K562 (cell line): ENCODE measurements around the gene NFATC2. TPM values are rescaled to one million over a fixed set of nuclear protein-coding genes. Genes with fewer than 3 reads are reported as not detected.
A peak's percentile ranks its signal among the peaks of the same experiment; 100 is the strongest.

Source experiments
- ATAC-seq: fragments of 200-7000 bp; cut with Tn5 transposase; 3 replicates; pipeline ENCODE4 v1.9.1; 2020; ENCODE audit warnings: moderate library complexity
- BruUV-seq: library from RNA; stranded (reverse); fragments of 400-500 nt; replicated peaks from 2 replicates; lab custom pipeline; 2021; lab: Mats Ljungman, UMichigan
- CTCF ChIA-PET: fragments of 300-600 bp; formaldehyde crosslinking; extraction: SDS; loops from one replicate; lab custom pipeline; 2021; ENCODE audit warnings: low intra/inter-chr PET ratio; lab: Yijun Ruan, JAX
- POLR2A ChIA-PET: fragments of 300-600, 350-650 bp; sonication (Branson Sonifier 250); formaldehyde crosslinking; extraction: SDS; loops from one replicate; lab custom pipeline; 2021; ENCODE audit warnings: antibody characterized with exemption, inconsistent platforms; lab: Yijun Ruan, JAX
- DNase-seq, 4 experiments: peaks; one replicate each; pipeline versions ENCODE4 v3.0.0 to v3.0.0-alpha.2; 2011 to 2018; ENCODE audit warnings: low spot score in 3 of 4, mixed read lengths in 3 of 4; ENCODE audit errors: extremely low read depth in 1 of 4
- FAIRE-seq: peaks from 2 replicates; lab custom pipeline; 2011; peaks lifted over from hg19 to GRCh38; lab: Jason Lieb, UNC
- H2AFZ ChIP-seq: 2 replicates; pipeline ENCODE4 v1.6.0; 2011; ENCODE audit warnings: low read depth, low read length, control low read depth, inconsistent platforms
- H3K27ac ChIP-seq: fragments of 200-600 bp; 3 replicates; pipeline ENCODE4 v1.8.0; 2011; ENCODE audit warnings: low read depth, mild to moderate bottlenecking, control low read depth, inconsistent platforms, low read length, moderate library complexity, mixed read lengths; ENCODE audit errors: extremely low read depth
- H3K27me3 ChIP-seq, 2 experiments: fragments of 300-600 bp in 1 of 2; 2 replicates in 1 of 2; 3 replicates in 1 of 2; pipeline versions ENCODE4 v1.6.0 to v1.8.0; 2011; ENCODE audit warnings: inconsistent platforms in 2 of 2, low read length in 2 of 2, mild to moderate bottlenecking in 1 of 2, mixed read lengths in 1 of 2, moderate library complexity in 1 of 2; ENCODE audit not compliant: control insufficient read depth in 2 of 2, insufficient read depth in 2 of 2
- H3K36me3 ChIP-seq: fragments of 300-600 bp; 3 replicates; pipeline ENCODE4 v1.8.0; 2011; ENCODE audit warnings: mild to moderate bottlenecking, low read length, inconsistent platforms; ENCODE audit not compliant: control insufficient read depth, insufficient read depth
- H3K4me1 ChIP-seq, 2 experiments: fragments of 200-600 bp in 1 of 2; replicated peaks in 1 of 2; 2 replicates in 1 of 2; 3 replicates in 1 of 2; pipeline versions ENCODE4 v1.5.1 to v1.8.0; 2011; ENCODE audit warnings: inconsistent platforms in 2 of 2, low read length in 2 of 2, mild to moderate bottlenecking in 1 of 2, mixed read lengths in 1 of 2, moderate library complexity in 1 of 2; ENCODE audit not compliant: control insufficient read depth in 2 of 2, insufficient read depth in 2 of 2
- H3K4me2 ChIP-seq: 2 replicates; pipeline ENCODE4 v1.6.1; 2011; ENCODE audit warnings: low read length, control low read depth, inconsistent platforms, mixed read lengths; ENCODE audit not compliant: insufficient read depth
- H3K4me3 ChIP-seq: fragments of 200-600 bp; sonication (generic), shearing (Covaris generic); 2 replicates; pipeline ENCODE4 v1.5.1; 2016; ENCODE audit warnings: control low read depth, inconsistent platforms
- H3K79me2 ChIP-seq: fragments of 200-600 bp; 3 replicates; pipeline ENCODE4 v1.8.0; 2011; ENCODE audit warnings: low read length, inconsistent platforms; ENCODE audit not compliant: control insufficient read depth, insufficient read depth
- H3K9ac ChIP-seq, 2 experiments: 2 replicates each; pipeline versions ENCODE4 v1.6.0 to v1.6.1; 2011; ENCODE audit warnings: low read depth in 2 of 2, low read length in 2 of 2, control low read depth in 1 of 2, inconsistent platforms in 1 of 2, mild to moderate bottlenecking in 1 of 2, mixed read lengths in 1 of 2; ENCODE audit not compliant: insufficient read depth in 1 of 2
- H3K9me1 ChIP-seq: one replicate; pipeline ENCODE4 v1.6.0; 2011; ENCODE audit warnings: inconsistent platforms, mild to moderate bottlenecking, low read length, moderate library complexity; ENCODE audit not compliant: control insufficient read depth, insufficient read depth
- H3K9me3 ChIP-seq: replicated peaks from 2 replicates; pipeline ENCODE4 v1.5.1; 2011; ENCODE audit warnings: low read depth, low read length, inconsistent platforms; ENCODE audit not compliant: control insufficient read depth, insufficient read depth
- H4K20me1 ChIP-seq: replicated peaks from 2 replicates; pipeline ENCODE4 v1.6.1; 2011; ENCODE audit warnings: low read length, inconsistent platforms, mixed read lengths; ENCODE audit not compliant: control insufficient read depth, insufficient read depth
- ARID1B ChIP-seq: fragments of 450-650 bp; IDR thresholded peaks from 2 replicates; pipeline ENCODE4 v1.6.1; 2016; ENCODE audit warnings: antibody characterized with exemption, mild to moderate bottlenecking, inconsistent platforms
- ATF3 ChIP-seq, 2 experiments: fragments of 450-650 bp in 1 of 2; sonication (generic) in 1 of 2; formaldehyde crosslinking in 1 of 2; IDR thresholded peaks in 1 of 2; conservative IDR thresholded peaks in 1 of 2; 2 replicates each; pipeline versions ENCODE4 v1.6.1 to v1.8.1; 2016 to 2023; ENCODE audit warnings: mild to moderate bottlenecking in 2 of 2, moderate library complexity in 2 of 2, inconsistent platforms in 1 of 2, missing genetic modification reagents in 1 of 2
- C11orf30 ChIP-seq: fragments of 450-650 bp; IDR thresholded peaks from 2 replicates; pipeline ENCODE4 v1.6.1; 2016; ENCODE audit warnings: low read depth, mild to moderate bottlenecking
- EGR1 ChIP-seq: fragments of 450-650 bp; conservative IDR thresholded peaks from 2 replicates; pipeline ENCODE4 v1.6.1; 2017; ENCODE audit warnings: mild to moderate bottlenecking
- FOSL1 ChIP-seq: fragments of 200-800 bp; sonication (Bioruptor generic); conservative IDR thresholded peaks from 2 replicates; pipeline ENCODE4 v1.6.1; 2016; ENCODE audit warnings: missing genetic modification characterization, missing compliant biosample characterization
- HMG20A ChIP-seq: fragments of 450-650 bp; formaldehyde crosslinking; conservative IDR thresholded peaks from 2 replicates; pipeline ENCODE4 v1.4.0; 2020; ENCODE audit warnings: mild to moderate bottlenecking, mixed read lengths
- HMGN3 ChIP-seq: IDR thresholded peaks from 2 replicates; pipeline ENCODE4 v1.6.1; 2011; ENCODE audit warnings: borderline replicate concordance, low read depth, mild to moderate bottlenecking, mixed read lengths, low read length; ENCODE audit not compliant: insufficient read length; ENCODE audit errors: extremely low read depth
- RFX1 ChIP-seq: fragments of 450-650 bp; IDR thresholded peaks from 2 replicates; pipeline ENCODE4 v1.6.1; 2016; ENCODE audit warnings: mild to moderate bottlenecking, moderate library complexity
- WGBS: fragments of 100-300 bp; shearing (Covaris generic); methylation state at CpG from one replicate; pipeline ENCODE4 v1.1.6; 2016; ENCODE audit warnings: low coverage, mixed read lengths; ENCODE audit not compliant: insufficient coverage; ENCODE audit errors: missing lambda C conversion rate; 5-methylcytosine and 5-hydroxymethylcytosine counted together
- in situ Hi-C: fragments of 300-500 bp; cut with MboI; formaldehyde crosslinking; loops from 4 replicates; pipeline ENCODE4 v1.15.0; 2018; ENCODE audit warnings: inconsistent platforms, mixed read lengths
- intact Hi-C: fragments of 100-400 bp; cut with micrococcal nuclease; formaldehyde crosslinking; loops from 2 replicates; pipeline ENCODE4 v1.14.2; 2022
- polyA plus RNA-seq, 8 experiments: library from polyadenylated mRNA; depleted of rRNA in 4 of 8; stranded (reverse) in 5 of 8; unstranded in 3 of 8; fragments of >200 nt; fragmentation: Nextera tagmentation in 2 of 8; fragmentation: Illumina TruSeq in 1 of 8; extraction: Ambion mirVana in 2 of 8; extraction: Trizol in 1 of 8; gene quantifications; 2 replicates each; pipeline versions ENCODE4 v1.2.1 to v1.2.3, GENCODE V29; 2011 to 2014; ENCODE audit warnings: inconsistent platforms in 1 of 8, missing spikeins in 1 of 8
- total RNA-seq, 7 experiments: library from RNA; depleted of rRNA in 6 of 7; stranded (reverse); fragments of >200 nt in 6 of 7; fragmentation: Illumina TruSeq in 2 of 7; extraction: Trizol in 2 of 7; gene quantifications; 2 replicates each; pipeline versions ENCODE4 v1.2.1 to v1.2.3, GENCODE V29; 2011 to 2021; ENCODE audit warnings: low replicate concordance in 1 of 7
- TF ChIP-seq, protein P1 (sequence below): sonication (generic); formaldehyde crosslinking; IDR thresholded peaks from 2 replicates; pipeline ENCODE4 v1.8.0; 2022; ENCODE audit warnings: mild to moderate bottlenecking, missing genetic modification reagents

Gene NFATC2
- total and polyA plus RNA-seq, 9 of the 15 experiments (the other 6 are each of a cell fraction or from before 2014, with no cell fraction given) = 1.9 to 11.2 (median 3.0) TPM

DNA sequence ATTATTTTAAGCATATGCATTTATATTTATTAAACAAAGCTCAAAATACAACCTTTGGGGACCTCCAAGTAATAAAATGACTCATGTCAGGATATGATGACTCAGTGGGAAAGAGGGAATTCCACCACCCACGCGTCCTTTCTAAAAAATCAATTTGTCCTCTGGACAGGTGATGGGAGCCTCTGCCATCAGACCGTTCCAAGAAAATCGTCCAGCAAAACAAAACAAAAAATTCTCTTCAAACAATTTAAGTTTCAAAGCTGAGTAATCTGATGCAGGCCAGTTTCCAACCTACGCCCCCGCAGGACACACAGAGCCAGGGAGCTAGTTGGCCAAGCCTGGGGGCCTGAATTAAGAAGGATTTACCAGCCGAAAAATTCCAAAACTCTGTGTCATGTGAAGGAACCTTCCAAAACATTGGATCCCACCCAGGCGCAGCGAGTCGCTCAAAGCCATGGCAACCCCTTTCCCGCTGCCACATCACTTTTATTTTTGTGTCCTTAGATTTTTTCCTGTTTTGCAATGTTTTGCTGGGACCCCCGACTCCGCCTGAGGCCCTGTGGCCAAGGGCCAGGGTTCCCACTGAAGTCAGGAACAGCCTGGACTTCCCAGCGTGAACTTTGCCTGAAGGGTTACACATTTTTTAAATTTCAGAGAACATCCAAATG is 95.3 kb downstream of the NFATC2 start:
- ATAC-seq (no peak), DNase-seq (peak in 1 of 4 experiments; percentile 11), FAIRE-seq (no peak)
- Histone ChIP-seq H2AFZ (no peak overlapping the region), H3K9ac (peak overlapping the region in 1 of 2 experiments; percentile 57; a peak in 1 of 4 replicates), H3K36me3 (peaks cover 31% of the 10 kb centered on the region), H3K9me1 (no peaks in the 10 kb centered on the region), H3K27ac (no peak overlapping the region), H3K9me3 (no peaks in the 10 kb centered on the region), H3K4me1 (peaks cover 0 to 7% of the 10 kb centered on the region in 2 experiments; a peak in 2 of 5 replicates), H4K20me1 (no peaks in the 10 kb centered on the region), H3K4me3 (no peak overlapping the region), H3K79me2 (no peaks in the 10 kb centered on the region), H3K4me2 (no peak overlapping the region), H3K27me3 (no peaks in the 10 kb centered on the region)
- ChIA-PET POLR2A (interaction anchor here (1.4 kb wide), 1 partner anchor 10 kb away, joined by 4 read pairs; no protein-coding TSS in a partner anchor), CTCF (no interaction called here)
- in situ Hi-C loops (no loop called here), intact Hi-C loops (no loop called here)
- TF ChIP-seq HMGN3 (no peak), ATF3 (IDR thresholded peaks at IDR 0.05) (peak; percentile 69; the same call in 1 of the 2 replicates), ATF3 (CRISPR knock-in tag; conservative IDR thresholded peaks at IDR 0.05) (no peak), C11orf30 (0 out of 2 replicates have a peak, but pooled peaks have one; percentile 18), HMG20A (no peak), EGR1 (peak; percentile 77), RFX1 (peak; percentile 29; the same call in 1 of the 2 replicates), ARID1B (0 out of 2 replicates have a peak, but pooled peaks have one; percentile 23), FOSL1 (tag) (0 out of 2 replicates have a peak, but pooled peaks have one; percentile 60)
- TF ChIP-seq, protein P1, sequence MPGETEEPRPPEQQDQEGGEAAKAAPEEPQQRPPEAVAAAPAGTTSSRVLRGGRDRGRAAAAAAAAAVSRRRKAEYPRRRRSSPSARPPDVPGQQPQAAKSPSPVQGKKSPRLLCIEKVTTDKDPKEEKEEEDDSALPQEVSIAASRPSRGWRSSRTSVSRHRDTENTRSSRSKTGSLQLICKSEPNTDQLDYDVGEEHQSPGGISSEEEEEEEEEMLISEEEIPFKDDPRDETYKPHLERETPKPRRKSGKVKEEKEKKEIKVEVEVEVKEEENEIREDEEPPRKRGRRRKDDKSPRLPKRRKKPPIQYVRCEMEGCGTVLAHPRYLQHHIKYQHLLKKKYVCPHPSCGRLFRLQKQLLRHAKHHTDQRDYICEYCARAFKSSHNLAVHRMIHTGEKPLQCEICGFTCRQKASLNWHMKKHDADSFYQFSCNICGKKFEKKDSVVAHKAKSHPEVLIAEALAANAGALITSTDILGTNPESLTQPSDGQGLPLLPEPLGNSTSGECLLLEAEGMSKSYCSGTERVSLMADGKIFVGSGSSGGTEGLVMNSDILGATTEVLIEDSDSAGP (CRISPR knock-in tag) = no peak
- no TSS peak for BruUV-seq
- WGBS = 71% methylated on average over 14 of the region's 14 CpGs
